Measurements from ENCODE around the gene CD93. TPM values are rescaled to one million over a fixed set of nuclear protein-coding genes. Genes with fewer than 3 reads are reported as not detected.

CD93 gene
- polyA plus RNA-seq, 1 donor from 2014 or later = not detected

GRCh38 chr20:23114448-23115082 is 28.4 kb upstream of the CD93 start:
- Histone ChIP-seq H3K4me3 (ENCODE audit: low read length) (no peak overlapping the region), H3K27ac (ENCODE audit: low read length) (no peak overlapping the region), H3K4me2 (ENCODE audit: low read length) (no peak overlapping the region), H3K27me3 (ENCODE audit: insufficient read depth, low read depth, low read length) (no peaks in the 10 kb centered on the region), H3K36me3 (ENCODE audit: insufficient read depth, low read length) (no peaks in the 10 kb centered on the region), H3K9me3 (ENCODE audit: low read length) (no peaks in the 10 kb centered on the region), H4K20me1 (ENCODE audit: insufficient read depth) (no peaks in the 10 kb centered on the region), H2AFZ (ENCODE audit: low read depth, low read length) (no peak overlapping the region), H3K9ac (ENCODE audit: low read length) (no peak overlapping the region), H3F3A (ENCODE audit: insufficient read depth, low read length, poor library complexity, severe bottlenecking) (no peaks in the 10 kb centered on the region), H3K9me2 (ENCODE audit: insufficient read depth, low read length) (no peaks in the 10 kb centered on the region), H3K79me2 (replicated peaks; ENCODE audit: insufficient read depth, low read length) (no peaks in the 10 kb centered on the region)
- TF ChIP-seq RAD21 (conservative IDR thresholded peaks at IDR 0.05) (no peak), EZH2 (IDR thresholded peaks at IDR 0.05; ENCODE audit: borderline replicate concordance, insufficient read depth, low read length, poor library complexity, severe bottlenecking) (no peak), MXI1 (conservative IDR thresholded peaks at IDR 0.05; ENCODE audit: poor library complexity, severe bottlenecking) (no peak), POLR2AphosphoS5 (IDR thresholded peaks at IDR 0.05) (no peak), TAF1 (IDR thresholded peaks at IDR 0.05; ENCODE audit: low read depth) (no peak), REST (IDR thresholded peaks at IDR 0.05; ENCODE audit: borderline replicate concordance) (no peak), SMC3 (conservative IDR thresholded peaks at IDR 0.05; ENCODE audit: poor library complexity) (no peak), CTCF (IDR thresholded peaks at IDR 0.05; ENCODE audit: poor library complexity, severe bottlenecking) (no peak), EP300 (conservative IDR thresholded peaks at IDR 0.05; ENCODE audit: poor library complexity, severe bottlenecking) (no peak)

- Histone ChIP-seq H3K4me3 (ENCODE audit: low read length) (no peak overlapping the region), H3K27me3 (ENCODE audit: insufficient read depth, low read depth, low read length) (no peaks in the 10 kb centered on the region), H3K27ac (ENCODE audit: low read length) (no peak overlapping the region), H4K20me1 (ENCODE audit: insufficient read depth) (no peaks in the 10 kb centered on the region), H3K36me3 (ENCODE audit: insufficient read depth, low read length) (no peaks in the 10 kb centered on the region), H3K4me2 (ENCODE audit: low read length) (no peak overlapping the region), H3F3A (ENCODE audit: insufficient read depth, low read length, poor library complexity, severe bottlenecking) (no peaks in the 10 kb centered on the region), H3K9ac (ENCODE audit: low read length) (no peak overlapping the region), H3K9me2 (ENCODE audit: insufficient read depth, low read length) (no peaks in the 10 kb centered on the region), H2AFZ (ENCODE audit: low read depth, low read length) (no peak overlapping the region), H3K9me3 (ENCODE audit: low read length) (no peaks in the 10 kb centered on the region), H3K79me2 (replicated peaks; ENCODE audit: insufficient read depth, low read length) (no peaks in the 10 kb centered on the region)
- TF ChIP-seq MXI1 (conservative IDR thresholded peaks at IDR 0.05; ENCODE audit: poor library complexity, severe bottlenecking) (no peak), SMC3 (conservative IDR thresholded peaks at IDR 0.05; ENCODE audit: poor library complexity) (no peak), TAF1 (IDR thresholded peaks at IDR 0.05; ENCODE audit: low read depth) (no peak), POLR2AphosphoS5 (IDR thresholded peaks at IDR 0.05) (no peak), CTCF (IDR thresholded peaks at IDR 0.05; ENCODE audit: poor library complexity, severe bottlenecking) (no peak), EP300 (conservative IDR thresholded peaks at IDR 0.05; ENCODE audit: poor library complexity, severe bottlenecking) (no peak), EZH2 (IDR thresholded peaks at IDR 0.05; ENCODE audit: borderline replicate concordance, insufficient read depth, low read length, poor library complexity, severe bottlenecking) (no peak), RAD21 (conservative IDR thresholded peaks at IDR 0.05) (no peak), REST (IDR thresholded peaks at IDR 0.05; ENCODE audit: borderline replicate concordance) (no peak)
These were observed 27.9 kb upstream of the CD93 start for GRCh38 chr20:23114018-23114417.

Measured in neural cell (in vitro differentiated cells).